NOMO-1 (cell line): ENCODE data around the gene MNS1.
"Not testable (repeated sequence)": the region's sequence is repeated elsewhere in the genome, so short reads cannot be mapped to it uniquely, and the experiment has no call there.

Experiments
- DNase-seq, 2 experiments: peaks; one replicate each; lab custom pipeline; 2025; ENCODE audit not compliant: unreplicated experiment in 2 of 2; lab: John Stamatoyannopoulos, UW

The MNS1 gene

DNA sequence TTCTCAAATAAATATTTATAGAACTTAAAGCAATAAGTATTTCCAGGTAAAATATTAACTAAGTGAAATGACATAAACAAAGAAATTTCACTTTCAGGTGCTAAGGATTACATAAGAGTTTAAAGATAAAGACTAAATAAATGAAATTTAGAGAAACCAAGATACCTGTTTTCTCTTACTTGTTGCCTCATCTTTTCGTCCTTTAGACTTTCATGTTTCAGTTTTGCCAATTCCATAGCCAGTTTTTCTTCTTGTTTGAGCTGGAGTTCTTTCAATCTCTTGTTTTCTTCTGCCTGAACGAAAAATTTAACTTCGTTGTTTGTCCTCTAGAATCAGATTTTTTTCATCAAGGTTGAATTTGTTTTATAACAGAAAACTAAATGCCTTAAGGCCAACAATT lies 8.7 kb downstream of the MNS1 start:
- DNase-seq: no peak

DNA sequence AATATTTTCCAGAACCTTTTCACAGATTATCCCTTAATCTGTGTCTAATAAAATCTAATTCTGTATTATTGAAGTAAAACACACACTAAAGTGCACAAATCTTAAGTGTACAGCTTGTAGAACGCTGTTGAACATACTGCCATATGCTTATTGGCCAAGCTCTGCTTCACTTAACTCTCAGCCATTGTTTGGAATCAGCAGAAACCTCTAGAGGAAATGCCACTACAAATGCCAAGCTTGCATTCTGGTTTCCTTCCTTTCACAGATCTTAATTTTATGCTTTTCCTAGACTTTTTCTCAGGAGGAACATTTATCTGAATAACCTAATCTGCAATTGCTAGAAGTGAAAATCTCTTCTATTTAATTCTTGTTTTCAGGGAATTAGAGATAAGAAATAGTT lies 10.1 kb downstream of the MNS1 start:
- no peak for DNase-seq

DNA sequence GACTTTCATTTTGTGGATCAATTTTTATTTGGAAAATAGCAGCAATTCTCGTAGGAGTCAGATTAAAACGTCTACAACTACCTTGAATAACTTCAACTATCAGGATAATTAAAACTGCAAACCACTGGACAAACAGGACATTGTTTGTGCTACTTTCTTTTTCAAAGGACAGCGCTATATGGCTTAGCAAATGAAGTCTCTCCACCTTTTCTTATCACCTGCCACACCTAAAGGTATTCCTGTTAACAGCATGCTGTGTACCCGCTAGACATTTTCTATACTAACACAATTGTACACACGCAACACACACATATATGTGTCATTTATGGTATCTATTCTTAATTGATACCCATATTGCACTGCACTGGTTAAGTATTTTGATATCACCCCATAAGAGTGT lies 19.2 kb downstream of the MNS1 start:
- DNase-seq: no peak

DNA sequence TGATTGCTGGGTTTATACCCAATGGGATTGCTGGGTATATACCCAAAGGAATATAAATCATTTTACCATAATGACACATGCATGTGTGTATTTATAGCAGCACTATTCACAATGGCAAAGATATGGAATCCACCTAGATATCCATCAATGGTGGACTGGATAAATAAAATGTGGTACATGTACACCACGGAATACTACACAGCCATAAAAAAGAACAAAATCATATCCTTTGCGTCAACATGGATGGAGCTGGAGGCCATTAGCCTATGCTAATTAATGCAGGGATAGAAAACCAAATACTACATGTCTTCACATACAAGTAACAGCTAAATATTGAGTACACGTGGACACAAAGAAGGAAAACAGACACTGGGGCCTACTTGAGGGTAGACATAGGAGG lies 22.6 kb downstream of the MNS1 start:
- DNase-seq: no peak

DNA sequence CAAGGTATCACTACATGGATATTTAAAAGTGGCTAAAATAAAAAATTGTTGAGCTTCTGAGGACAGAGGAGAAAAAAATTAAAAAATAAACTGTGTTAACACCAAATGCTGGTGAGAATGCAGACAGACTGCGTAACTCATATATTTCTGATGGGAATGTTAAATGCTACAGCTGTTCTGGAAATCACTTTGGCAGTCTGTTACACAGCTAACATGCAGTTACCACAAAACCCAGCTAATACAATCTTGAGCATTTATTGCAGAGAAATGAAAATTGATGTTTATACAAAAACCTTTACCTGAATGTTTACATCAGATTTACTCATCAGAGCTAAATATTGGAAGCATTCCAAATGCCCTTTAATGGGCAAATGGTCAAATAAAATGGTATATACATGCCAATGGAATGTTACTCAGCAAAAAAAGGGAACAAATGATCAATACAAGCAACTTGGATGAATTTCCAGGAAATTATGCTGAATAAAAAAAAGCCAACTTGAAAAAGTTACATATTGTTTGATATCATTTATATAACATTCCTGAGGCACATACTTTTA lies 24.6 kb downstream of the MNS1 start:
- DNase-seq: no peak

DNA sequence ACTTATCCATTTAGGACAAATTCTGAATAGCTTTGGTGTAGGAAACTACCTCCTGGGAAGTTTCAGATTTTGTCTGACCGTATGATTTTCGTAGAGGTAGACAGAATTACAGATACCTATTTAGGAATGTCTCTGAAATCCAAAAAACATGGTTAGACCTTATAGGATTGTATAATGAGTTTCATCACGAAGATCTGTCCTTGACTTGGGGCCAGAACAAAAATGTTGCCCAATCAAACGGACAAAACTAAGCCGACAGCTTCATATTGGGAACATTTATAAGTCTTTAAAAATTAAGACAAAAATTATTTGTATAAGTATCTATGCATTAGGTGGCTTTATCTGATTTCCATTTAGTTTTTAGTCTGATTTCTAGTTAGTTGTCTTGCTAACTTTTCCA lies 32.6 kb downstream of the MNS1 start:
- no peak for DNase-seq

DNA sequence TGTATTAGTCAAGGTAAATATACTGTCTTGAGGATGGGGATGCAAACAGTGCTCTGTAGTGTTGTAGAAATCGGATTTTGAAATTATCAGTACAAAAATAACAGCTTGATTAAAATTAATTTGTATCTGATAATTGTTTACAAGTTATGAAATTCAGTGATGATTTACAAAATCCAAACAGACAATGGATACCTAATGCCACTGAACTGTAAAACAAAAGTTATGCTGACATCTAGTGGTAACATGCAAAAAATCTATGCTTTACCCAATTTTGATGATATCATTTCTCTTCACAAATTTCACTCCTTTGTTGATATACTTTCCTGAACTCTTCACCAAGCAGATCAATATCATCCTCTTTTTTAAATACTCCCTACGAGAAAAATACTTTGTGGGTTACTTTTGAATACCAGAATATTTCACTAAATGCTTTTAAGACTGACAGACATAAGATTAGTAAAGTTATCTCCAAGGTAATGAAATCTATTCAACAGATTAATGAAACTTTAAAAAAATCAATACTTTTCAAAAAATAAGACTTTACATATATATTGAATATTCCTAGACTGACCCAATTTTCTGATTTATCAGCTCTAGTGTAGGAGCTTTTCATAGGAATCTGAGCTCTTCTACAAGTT lies 36.0 kb downstream of the MNS1 start:
- DNase-seq: peak; percentile 6 to 40

DNA sequence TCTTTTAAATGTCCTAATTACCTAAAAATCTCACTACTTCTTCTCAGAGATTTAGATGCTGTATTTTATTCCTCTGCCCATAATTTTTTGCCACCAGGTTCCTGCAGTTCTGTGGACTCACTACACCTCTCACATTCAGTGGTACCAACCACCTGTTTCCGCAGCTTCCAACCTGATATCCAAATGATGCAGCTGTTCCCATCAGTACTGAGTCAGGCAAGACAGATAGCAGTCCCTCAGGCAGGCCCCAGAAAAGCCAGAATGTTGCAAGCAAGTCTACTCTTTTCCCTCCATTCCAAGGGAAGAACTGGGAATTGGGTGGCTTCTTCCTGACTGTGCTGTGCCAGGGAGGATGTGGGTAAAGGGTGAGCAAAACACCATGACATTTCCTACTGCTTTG lies 39.0 kb downstream of the MNS1 start:
- DNase-seq: no peak

DNA sequence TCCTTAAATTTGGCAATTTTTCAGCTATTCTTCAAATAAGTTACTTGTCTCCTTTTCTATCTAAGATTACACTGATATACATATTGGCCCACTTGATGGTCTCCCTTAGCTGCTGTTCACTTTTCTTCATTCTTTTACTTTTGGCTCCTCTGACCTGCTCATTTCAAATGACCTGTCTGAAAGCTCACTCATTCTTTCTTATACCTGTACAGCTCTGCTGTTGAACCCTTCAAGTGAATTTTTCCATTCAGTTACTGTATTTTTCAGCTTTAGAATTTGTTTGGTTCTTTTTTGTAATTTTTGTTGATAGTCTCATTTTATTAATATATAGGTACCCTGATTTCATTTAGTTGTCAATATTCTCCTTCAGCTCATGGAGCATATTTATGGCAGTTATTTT lies 39.7 kb downstream of the MNS1 start:
- DNase-seq: no peak

DNA sequence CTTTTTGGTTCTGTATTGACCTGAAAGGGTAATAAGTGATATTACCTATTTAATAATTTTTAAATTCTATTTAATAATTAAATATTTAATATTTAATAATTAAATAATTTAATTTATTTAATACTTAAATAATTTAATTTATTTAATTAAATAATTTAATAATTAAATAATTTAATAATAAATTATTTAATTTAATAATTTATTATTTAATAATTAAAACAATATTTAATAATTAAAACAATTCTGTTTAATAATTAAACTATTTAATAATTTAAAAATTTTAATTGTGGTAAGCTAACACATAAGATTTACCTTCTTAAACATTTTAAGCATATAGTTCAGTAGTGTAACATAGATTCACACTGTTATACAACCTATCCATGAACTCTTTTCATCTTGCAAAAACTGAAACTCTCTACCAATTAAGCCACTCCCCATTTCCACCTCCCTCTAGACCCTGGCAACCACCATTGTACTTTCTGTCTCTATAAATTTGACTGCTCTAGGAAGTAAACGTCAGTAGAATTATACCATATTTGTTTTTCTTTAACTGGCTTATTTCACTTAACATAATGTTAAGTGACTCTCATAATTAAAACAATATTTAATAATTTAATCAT lies 51.7 kb downstream of the MNS1 start:
- not testable (repeated sequence) for DNase-seq

DNA sequence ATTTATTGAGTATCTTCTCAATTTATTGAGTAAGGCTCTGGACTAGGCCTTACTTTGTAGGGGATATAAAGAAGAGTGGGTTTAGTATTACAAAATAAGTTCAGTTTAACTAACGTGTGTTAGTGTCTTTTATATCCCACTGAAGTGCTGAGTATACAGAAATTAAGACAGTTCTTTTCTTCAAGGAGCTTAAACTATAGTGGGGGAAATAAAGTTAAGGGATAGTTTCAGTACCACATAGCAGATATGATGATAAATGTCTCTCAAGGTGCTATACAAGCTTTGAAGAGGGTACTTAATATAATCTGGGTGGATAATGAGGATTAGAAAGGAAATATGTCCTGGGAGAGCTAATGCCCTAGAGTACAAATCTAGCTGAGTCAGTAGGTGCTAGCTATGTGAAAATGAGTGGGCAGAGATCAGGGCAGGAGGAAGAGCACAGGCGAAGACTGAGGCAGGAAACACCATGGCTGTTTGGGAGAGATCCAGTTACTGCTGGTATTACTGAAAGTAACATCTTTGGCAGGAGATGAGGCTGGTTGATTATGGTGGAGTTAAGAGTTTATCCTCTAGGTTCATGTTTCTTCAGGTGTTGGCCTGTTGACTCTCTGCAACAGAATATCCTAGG lies 53.7 kb downstream of the MNS1 start:
- DNase-seq: no peak

DNA sequence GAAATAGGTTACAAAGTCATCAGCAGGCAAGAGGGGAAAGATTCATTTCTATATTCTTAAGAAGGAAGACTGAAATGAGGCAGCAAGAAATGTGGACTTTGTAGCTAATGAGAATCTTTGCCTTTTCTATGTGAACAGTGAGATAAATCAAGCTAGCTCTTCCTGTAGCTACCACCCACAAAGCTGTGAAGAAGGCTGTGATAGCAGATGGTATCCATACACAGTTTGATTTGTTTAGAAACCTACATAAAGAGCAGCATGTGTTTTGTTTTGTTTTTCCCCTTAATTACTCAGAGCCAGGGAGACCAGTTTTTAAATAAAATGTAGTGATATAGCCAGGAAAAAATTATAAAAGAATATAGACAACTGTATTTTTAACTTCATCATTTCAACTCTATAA lies 54.2 kb downstream of the MNS1 start:
- no peak for DNase-seq

DNA sequence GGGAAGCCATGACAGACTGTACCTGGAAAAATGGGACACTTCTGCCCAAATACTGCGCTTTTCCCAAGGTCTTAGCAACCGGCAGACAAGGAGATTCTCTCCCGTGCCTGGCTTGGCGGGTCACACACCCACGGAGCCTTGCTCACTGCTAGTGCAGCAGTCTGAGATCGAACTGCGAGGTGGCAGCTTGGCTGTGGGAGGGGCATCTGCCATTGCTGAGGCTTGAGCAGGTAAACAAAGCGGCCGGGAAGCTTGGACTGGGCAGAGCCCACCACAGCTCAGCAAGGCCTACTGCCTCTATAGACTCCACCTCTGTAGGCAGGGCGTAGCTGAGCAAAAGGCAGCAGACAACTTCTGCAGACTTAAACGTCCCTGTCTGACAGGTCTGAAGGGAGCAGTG lies 65.7 kb downstream of the MNS1 start:
- not testable (repeated sequence) for DNase-seq

DNA sequence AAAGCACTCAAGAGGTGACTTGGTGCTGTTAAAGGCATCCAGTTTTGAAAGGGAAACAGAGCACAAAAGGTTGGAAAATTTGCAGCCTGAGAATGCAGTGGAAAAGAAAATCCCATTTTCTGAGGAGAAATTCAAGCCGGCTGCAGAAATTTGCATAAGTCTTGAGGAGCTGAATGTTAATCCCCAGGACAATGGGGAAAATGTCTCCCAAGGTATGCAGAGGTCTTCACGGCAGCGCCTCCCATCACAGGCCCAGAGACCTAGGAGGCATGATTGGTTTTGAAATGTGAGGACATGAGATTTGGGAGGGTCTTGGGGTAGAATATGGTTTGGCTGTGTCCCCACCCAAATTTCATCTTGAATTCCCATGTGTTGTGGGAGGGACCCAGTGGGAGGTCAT lies 67.6 kb downstream of the MNS1 start:
- DNase-seq: not testable (repeated sequence)

DNA sequence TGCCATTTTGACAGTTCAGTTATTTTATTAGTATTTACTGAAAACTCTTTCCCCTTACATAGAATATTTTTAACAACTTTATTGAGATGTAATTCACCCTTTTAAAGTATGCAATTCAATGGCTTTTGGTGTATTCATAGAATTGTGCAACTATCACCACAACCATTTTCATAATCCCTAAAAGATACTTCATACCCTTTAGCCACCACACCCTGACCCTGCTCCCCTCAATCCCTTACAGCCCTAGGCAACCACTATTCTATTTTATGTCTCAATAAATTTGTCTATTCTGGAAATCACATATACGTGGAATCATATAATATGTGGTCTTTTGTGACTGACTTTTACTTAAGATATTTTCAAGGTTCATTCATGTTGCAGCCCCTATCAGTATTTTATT lies 70.0 kb downstream of the MNS1 start:
- DNase-seq: no peak

DNA sequence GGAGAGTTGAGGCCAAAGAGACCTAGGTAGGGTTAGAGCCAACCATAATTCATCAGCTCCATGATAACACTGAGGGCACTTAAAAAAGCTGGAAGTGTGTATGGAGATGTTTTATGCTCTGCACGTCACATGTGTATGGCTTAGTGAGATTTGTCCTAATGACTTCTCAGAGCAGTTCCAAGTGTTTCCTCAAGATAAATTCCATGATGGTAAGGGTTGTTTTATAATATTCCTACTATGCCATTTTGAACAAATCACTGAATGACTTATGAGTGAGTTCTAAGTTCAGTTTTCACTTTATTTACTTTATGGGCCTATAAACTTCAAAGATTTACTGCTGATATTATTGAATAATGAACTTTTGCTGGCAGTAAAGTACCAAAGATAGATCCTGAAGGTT lies 71.7 kb downstream of the MNS1 start:
- DNase-seq: no peak

DNA sequence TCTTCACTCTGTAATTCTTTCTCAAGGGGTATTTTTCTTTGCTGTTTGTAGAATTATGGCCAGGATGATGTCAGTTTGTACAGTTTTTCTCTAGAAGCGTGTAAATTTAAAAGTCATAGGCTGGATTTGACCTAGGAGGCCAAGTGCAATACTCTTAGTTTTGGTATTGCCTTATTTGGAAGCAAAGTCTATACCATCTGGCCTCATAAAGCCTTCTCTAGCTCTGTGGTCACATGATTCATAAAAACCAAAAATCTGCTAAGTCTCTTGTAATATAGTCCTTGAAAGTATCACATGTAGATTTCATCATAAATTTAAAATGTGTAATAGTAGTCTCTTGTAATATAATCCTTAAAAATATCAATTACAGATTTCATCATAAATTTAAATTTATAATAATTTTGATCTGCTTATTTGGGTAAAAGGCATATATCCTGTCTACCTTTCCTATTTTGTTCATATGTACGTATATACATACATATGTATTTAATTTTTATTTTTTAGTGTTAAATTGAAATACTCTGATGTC lies 74.1 kb downstream of the MNS1 start:
- DNase-seq: no peak

DNA sequence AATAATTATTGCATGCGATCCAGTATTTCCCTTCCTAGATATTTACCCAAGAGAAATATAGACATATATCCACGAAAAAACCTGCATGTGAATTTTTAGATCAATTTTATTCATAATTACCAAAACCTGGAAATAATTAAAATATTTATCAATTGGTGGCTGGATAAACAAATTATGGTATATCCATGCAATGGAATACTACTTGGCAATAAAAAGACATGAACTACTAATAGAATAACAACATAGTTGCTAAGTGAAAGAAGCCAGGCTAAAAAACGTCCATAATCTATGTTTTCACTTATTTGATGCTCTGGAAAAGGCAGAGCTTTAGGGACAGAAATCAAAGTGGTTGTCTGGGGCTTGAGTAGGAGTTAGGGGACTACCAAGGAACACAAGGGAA lies 79.0 kb downstream of the MNS1 start:
- no peak for DNase-seq

DNA sequence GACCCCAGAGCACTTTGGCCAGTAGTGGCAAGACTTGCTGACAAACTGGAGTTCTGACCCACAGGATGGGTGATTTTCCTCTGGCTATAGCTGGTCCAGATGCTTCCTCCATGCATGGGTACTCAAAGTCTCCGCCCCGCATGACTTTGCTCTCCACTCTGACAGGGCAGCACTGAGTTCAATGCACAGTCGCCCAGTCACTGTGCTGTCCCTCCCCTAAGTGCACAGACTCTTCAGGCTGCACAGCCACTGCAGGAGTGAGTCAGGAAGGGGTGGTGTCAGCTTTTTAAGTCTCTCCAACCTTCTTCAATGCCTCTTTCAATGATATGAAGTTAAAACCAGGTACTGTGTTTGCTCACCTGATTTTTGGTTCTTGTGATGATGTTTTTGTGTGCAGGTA lies 81.9 kb downstream of the MNS1 start:
- no peak for DNase-seq
